ENCODE data around the gene MANEA. TPM values are rescaled to one million over a fixed set of nuclear protein-coding genes. Genes with fewer than 3 reads are reported as not detected.
A peak's percentile ranks its signal among the peaks of the same experiment; 100 is the strongest.
"Not testable (repeated sequence)": the region's sequence is repeated elsewhere in the genome, so short reads cannot be mapped to it uniquely, and the experiment has no call there.

Gene MANEA
- total RNA-seq, 6 experiments from 2014 or later, result 12.5 to 32.7 (median 22.1) TPM

- H3K27me3 ChIP-seq, result no peaks in the 10 kb centered on the region
- DNase-seq (no peak), ATAC-seq (no peak)
- intact Hi-C loops (cut with DNase I), result no loop called here
- no peak overlapping the region for H3K4me3 ChIP-seq
- TF ChIP-seq CTCF (IDR thresholded peaks at IDR 0.05) (no peak), POLR2A (IDR thresholded peaks at IDR 0.05) (no peak)
- H3K9me3 ChIP-seq, result no peaks in the 10 kb centered on the region
- H3K36me3 ChIP-seq, result no peaks in the 10 kb centered on the region
- peaks cover 0 to 35% (median 17%) of the 10 kb centered on the region in 4 donors for H3K4me1 ChIP-seq
- WGBS (ENCODE audit: insufficient coverage, low coverage, low lambda C conversion rate, missing lambda C conversion rate), result 48% methylated on average over 1 of the region's 1 CpG
- H3K27ac ChIP-seq, result no peak overlapping the region
Measured at GRCh38 chr6:95547043-95547442, 30.3 kb upstream of the MANEA start.

DNA sequence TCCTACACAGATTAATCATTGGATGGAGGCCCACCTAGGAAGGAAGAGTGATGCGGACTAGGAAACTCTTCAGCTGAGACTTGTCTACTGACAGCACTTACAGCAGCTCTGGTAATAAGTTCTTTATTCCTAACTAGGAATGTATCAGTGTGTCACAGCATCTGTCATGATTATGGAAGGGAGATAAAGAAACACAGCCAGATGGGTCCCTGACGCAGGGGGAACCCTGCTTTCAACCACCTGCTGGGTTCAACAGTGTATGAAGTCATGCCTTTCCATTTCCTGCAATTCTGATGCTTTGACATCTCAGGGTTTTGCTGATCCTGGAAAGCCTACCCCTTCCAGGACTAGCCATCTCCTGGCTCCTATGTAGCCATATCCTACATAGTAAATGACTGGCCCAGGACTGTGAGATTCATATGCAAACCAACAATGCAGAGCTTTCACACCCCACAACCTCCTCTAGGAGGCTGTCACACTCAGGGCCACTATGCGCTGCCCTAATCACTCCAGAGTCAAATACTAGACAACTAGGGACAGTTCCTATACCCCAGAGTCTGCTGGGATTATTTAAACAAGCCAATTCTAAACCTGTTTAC, 29.0 kb upstream of the MANEA start:
- Histone ChIP-seq H3K27me3 (no peaks in the 10 kb centered on the region), H3K4me1 (peaks cover 0 to 44% (median 16%) of the 10 kb centered on the region in 4 donors), H3K27ac (no peak overlapping the region), H3K9me3 (no peaks in the 10 kb centered on the region), H3K36me3 (no peaks in the 10 kb centered on the region), H3K4me3 (no peak overlapping the region)
- no peak for TF ChIP-seq CTCF (IDR thresholded peaks at IDR 0.05)
- no peak for TF ChIP-seq POLR2A (IDR thresholded peaks at IDR 0.05)
- DNase-seq, result no peak
- intact Hi-C loops (cut with DNase I), result no loop called here
- ATAC-seq, result no peak
- 92% methylated on average over 2 of the region's 3 CpGs for WGBS (ENCODE audit: insufficient coverage, low coverage, low lambda C conversion rate, missing lambda C conversion rate)

GRCh38 chr6:95551678-95552324, 25.5 kb upstream of the MANEA start:
- TF ChIP-seq CTCF (IDR thresholded peaks at IDR 0.05), result no peak
- TF ChIP-seq POLR2A (IDR thresholded peaks at IDR 0.05), result no peak
- ATAC-seq (peak; percentile 89 to 97 (median 94)), DNase-seq (peak in 1 of 3 donors; percentile 53)
- WGBS (ENCODE audit: insufficient coverage, low coverage, low lambda C conversion rate, missing lambda C conversion rate), result 30% methylated on average over 5 of the region's 5 CpGs
- Histone ChIP-seq H3K4me1 (peaks cover 0 to 19% (median 4%) of the 10 kb centered on the region in 4 donors), H3K9me3 (no peaks in the 10 kb centered on the region), H3K4me3 (no peak overlapping the region), H3K27ac (peak overlapping the region in 2 of 3 donors; percentile 45 to 79), H3K36me3 (no peaks in the 10 kb centered on the region), H3K27me3 (no peaks in the 10 kb centered on the region)
- intact Hi-C loops (cut with DNase I), result no loop called here

GRCh38 chr6:95553880-95554279, 23.5 kb upstream of the MANEA start:
- no peak overlapping the region for H3K4me3 ChIP-seq
- WGBS (ENCODE audit: insufficient coverage, low coverage, low lambda C conversion rate, missing lambda C conversion rate), result 38% methylated on average over 1 of the region's 1 CpG
- ATAC-seq, result no peak
- peaks cover 0 to 19% (median 4%) of the 10 kb centered on the region in 4 donors for H3K4me1 ChIP-seq
- DNase-seq, result no peak
- H3K27ac ChIP-seq, result no peak overlapping the region
- H3K9me3 ChIP-seq, result no peaks in the 10 kb centered on the region
- intact Hi-C loops (cut with DNase I), result no loop called here
- no peak for TF ChIP-seq POLR2A (IDR thresholded peaks at IDR 0.05)
- no peak for TF ChIP-seq CTCF (IDR thresholded peaks at IDR 0.05)
- H3K36me3 ChIP-seq, result no peaks in the 10 kb centered on the region
- H3K27me3 ChIP-seq, result no peaks in the 10 kb centered on the region

DNA sequence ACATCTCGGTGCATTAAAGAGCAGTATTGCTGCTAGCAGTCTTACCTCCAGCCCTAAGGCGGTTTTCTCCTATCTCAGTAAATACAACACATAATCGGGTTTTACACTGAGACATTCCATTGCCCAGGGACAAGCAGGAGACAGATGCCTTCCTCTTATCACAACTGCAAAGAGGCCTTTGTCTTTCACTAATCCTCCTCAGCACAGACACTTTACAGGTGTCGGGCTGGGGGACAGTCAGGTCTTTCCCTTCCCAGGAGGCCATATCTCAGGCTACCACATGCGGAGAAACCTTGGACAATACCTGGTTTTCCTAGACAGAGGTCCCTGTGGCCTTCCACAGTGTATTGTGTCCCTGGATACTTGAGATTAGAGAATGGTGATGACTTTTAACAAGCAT, 16.4 kb upstream of the MANEA start:
- H3K9me3 ChIP-seq; H3K36me3 ChIP-seq; H3K4me3 ChIP-seq; intact Hi-C loops (cut with DNase I); H3K27me3 ChIP-seq; DNase-seq; ATAC-seq; H3K27ac ChIP-seq; H3K4me1 ChIP-seq: not testable (repeated sequence)
- 67% methylated on average over 3 of the region's 5 CpGs for WGBS (ENCODE audit: insufficient coverage, low coverage, low lambda C conversion rate, missing lambda C conversion rate)
